GF-D8 (cell line): ENCODE data around the gene CD48.
A peak's percentile ranks its signal among the peaks of the same experiment; 100 is the strongest.
"Not testable (repeated sequence)": the region's sequence is repeated elsewhere in the genome, so short reads cannot be mapped to it uniquely, and the experiment has no call there.

Experiments used
- DNase-seq: peaks from one replicate; lab custom pipeline; 2025; lab: John Stamatoyannopoulos, UW

CD48 gene

DNA sequence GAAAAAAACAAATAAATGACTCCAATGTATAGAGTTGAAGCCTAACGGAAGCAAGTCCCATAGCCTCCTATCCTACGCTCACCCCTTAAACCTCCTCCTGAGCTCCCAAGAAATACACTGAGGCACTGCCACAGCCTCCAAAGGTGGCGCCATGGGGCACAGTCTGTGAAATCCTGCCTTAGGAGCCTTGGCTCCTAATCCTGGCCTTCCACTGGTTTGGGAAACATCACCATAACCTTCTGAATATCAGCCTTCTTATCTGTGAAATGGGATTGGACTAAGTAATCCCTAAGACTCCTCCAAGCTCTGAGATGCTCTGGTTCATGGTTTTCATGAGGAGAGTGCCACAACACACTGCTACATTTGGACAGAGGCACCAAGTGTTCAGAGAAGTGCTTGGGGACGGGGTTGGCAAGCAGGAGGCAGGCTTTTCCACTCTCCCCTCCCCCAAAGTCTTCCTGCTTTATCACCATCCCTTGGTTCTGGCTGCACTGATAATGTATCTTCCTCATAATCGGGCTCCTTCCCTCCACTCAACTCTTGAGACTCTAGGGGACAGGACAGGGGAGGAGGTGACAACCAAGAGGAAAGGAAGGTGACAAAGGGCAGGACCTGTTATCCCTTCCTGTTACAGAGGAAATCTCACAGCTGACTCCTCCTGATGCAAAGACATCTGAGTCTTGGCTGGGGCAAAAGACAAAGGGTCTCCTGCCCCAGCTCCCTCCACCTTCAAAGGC, 30.2 kb upstream of the CD48 start:
- DNase-seq = no peak

DNA sequence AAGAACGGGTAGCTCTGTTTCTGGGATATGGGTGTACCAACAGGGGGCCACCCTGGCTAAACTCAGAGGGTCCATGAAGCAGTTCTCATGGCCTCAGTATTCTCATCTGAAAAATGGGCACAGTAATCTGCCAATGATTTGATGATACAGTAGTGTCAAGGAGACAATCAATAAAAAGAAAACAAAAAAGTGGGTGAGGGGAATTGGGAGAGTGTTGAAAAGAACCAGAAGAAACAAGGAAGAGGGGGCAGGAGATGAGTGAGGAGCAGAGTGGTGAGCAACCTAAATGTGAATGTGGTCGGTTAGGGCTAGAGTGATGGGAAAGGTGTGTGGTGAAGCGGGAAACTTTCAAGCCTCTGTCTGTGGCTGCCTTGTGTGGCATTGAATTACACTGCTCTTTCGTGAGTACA, 29.5 kb upstream of the CD48 start:
- DNase-seq = no peak

DNA sequence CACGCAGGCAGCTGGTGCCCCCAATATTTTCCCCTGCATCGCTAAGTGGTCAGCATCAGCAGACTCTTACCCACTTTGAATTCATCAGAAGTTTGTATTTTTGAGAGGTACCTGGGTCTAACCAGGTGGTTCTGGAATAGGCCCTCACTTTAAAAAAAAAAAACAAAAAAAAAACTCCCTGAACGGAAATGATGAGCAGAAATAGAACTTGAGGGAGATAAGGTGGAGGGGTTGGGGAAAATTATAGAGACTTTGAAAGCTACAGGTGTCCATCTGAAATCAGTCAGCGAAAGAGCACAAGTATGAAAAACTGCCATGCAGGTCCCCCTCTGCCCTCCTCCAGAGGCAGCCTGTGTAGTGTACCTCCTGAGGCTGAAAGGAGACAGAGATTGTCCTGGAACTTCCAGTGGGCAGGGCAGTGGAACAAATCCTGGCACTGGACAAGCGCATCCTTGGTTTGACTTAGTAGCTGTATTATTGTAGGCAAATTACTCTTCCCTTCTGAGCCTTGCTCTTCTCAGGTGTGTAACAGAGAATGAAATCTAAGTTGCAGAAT, 28.6 kb upstream of the CD48 start:
- no peak for DNase-seq

DNA sequence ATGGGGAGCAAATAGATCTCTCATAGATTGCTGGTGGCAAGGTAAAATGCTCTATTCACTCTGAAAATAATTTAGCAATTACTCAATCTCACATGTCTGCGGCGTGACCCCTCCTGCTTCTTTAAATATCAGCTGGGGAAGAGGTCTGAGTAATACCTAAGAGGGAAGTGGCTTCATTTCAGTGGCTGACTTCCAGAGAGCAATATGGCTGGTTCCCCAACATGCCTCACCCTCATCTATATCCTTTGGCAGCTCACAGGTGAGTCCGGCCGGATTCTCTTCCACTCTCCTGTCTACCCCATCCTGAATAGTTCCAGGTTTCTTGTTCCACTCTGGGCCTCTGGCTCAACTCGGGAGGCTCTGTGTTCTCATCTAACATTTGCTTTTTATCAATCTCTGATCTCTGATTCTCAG, 27.5 kb upstream of the CD48 start, which contains the start of gene SLAMF7:
SLAMF7 (plus strand) TSS at position 150 of the 414 bp plus-strand sequence; CDS start at position 205, 55 bp downstream.
- no peak for DNase-seq

GRCh38 chr1:160738271-160738670, 26.6 kb upstream of the CD48 start:
- DNase-seq = no peak

GRCh38 chr1:160734301-160734700, 22.7 kb upstream of the CD48 start:
- no peak for DNase-seq

DNA sequence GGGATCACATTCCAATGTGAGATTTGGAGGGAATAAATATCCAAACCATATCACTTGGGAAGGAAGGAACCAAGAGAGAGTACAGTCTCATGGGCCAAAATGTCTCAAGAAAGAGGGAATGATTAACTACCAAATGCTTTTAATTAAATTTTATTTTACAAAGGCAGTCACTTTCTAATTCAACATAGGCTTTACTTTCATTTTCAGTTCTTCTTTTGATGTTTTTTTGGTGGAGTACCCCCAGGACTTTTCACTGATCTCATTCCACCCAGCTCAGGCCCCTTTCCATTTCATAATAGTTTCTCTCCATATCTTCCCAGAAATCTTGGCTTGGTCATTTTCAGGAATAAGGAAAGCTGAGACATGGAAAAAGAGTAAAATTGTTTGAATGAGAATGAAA, 22.3 kb upstream of the CD48 start:
- DNase-seq = no peak

DNA sequence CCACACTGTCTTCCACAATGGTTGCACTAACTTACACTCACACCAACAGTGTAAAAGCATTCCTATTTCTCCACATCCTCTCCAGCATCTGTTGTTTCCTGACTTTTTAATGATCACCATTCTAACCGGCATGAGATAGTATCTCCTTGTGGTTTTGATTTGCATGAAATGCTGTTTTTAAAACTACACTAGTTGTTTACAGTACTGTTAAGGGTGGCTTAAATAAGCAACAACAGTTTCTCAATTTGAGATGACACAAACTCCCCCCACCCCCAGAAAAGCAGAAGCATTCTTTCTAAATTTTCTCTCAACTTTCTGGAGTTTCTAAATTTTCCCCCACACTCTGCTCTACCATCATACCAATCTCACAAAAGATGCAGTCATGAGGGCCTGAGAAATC, 20.4 kb upstream of the CD48 start:
- DNase-seq = no peak

DNA sequence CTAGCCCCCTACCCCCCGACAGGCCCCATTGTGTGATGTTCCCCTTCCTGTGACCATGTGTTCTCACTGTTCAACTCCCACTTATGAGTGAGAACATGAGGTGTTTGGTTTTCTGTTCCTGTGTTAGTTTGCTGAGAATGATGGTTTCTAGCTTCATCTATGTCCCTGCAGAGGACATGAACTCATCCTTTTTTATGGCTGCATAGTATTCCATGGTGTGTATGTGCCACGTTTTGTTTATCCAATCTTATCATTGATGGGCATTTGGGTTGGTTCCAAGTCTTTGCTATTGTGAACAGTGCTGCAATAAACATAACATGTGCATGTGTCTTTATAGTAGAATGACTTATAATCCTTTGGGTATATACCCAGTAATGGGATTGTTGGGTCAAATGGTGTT, 19.9 kb upstream of the CD48 start:
- DNase-seq = not testable (repeated sequence)

DNA sequence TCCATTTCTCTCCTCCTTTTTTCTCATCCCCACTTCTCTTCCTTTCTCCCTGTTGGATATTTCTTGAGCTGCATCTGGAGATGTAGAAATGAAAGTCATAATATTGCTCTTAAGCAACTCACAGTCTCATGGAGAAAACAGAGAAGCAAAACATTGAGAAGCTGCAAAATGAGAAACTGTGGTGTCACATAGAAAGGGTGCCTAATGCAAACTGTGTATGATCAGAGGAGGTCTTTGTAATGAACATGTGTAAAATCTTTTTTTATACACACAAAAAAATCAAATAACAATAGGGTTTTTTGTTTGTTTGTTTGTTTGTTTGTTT, 15.7 kb upstream of the CD48 start:
- DNase-seq = no peak

DNA sequence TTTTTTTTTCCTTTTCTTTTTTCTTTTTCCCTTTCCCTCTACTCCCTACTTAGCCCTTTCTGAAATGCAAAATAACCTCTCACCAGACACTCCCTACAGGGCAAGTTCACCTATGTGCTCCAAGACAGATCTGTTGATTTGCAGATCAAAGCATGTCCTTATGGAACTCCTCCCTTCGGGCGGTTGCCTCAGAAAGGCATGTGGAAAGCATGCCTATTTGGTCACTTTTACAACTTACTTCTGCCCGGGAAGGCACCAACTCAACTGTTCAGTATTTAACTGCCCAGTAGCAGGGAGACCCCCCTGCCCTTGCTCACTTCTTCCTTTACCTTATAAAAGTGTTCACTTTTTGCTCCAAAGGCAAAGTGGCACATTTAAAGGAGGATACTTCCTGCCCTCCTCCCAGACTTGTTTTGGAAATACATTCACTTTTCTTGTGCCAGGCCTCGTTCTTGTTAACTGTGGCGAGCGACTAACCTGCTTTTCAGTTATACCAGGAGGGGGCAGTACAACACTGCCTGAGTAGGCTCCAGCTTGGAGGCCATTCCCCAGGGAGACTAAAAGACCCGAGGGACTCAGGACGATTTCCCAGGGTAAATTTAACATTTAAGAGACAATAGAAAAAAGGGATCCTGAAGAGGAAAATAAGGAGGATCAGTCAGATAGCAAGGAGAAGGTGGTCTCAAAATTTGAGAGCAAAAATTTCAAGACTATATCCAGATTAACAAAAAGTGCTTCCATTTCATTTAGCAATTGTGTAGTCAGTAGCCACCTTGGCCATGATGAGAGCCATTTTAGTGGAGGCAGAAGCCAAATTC, 15.1 kb upstream of the CD48 start:
- DNase-seq = peak; percentile 43

GRCh38 chr1:160726114-160726497, 14.5 kb upstream of the CD48 start:
- DNase-seq = no peak

GRCh38 chr1:160724465-160725242, 13.0 kb upstream of the CD48 start:
- no peak for DNase-seq

- DNase-seq = no peak
Measured at GRCh38 chr1:160723332-160723731, 11.7 kb upstream of the CD48 start.

GRCh38 chr1:160722726-160723125, 11.1 kb upstream of the CD48 start:
- DNase-seq = no peak

GRCh38 chr1:160721473-160721872, 9.9 kb upstream of the CD48 start:
- no peak for DNase-seq

- DNase-seq = no peak
Measured at GRCh38 chr1:160720356-160721085, 8.9 kb upstream of the CD48 start.

DNA sequence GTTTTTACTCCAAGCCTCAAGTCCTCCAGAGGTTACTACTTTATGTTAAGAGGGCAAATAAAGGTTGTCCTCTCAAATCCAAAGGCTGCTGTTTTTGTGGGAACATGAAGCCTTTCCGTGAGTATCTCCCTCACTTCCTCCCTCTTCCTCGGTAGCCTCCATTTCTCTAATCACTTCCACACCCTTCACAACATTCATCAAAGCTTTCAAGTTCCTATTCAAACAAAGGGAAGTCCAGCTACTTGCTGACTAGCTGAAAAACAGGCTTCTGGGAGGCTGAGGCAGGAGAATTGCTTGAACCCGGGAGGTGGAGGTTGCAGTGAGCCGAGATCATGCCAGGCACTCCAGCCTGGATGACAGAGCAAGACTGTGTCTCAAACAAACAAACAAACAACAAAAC, 6.6 kb upstream of the CD48 start:
- no peak for DNase-seq

DNA sequence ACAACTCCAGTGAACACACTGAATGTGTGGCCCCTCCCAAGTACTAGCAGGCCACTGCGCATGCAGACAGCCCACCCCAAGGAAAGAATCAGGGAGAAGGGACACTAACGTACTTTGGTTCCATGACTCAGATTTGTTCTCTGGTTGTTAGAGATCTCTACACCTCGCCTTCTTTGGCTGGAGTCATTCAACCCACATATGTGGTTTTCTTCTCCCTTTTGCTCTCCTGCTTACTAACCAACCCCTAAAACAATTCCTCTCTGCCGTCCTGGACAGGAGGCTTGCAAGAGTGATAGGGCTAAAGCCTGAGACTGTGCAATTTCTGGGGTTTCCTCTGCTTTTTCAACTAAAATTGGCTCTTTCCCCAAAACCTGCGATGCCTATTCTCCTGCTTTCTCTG, 5.7 kb upstream of the CD48 start:
- DNase-seq = no peak

DNA sequence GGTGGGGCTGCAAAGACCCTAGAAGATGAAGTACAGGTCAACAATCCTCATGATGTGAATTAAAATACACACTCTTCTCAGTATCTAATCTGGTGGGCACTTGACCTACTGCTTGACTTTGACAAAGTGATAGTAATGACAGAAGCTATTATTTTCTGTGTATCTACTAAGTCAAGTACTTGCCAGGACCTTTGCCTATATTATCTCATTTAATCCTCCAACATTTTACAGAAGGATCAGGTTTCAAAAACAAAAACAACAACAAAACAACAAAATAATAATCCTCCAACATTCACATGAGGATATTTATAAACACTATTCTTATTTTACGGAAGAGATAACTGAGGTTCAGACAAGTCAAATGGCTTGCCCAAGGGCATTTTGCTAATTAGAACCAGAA, 4.4 kb upstream of the CD48 start:
- DNase-seq = no peak

DNA sequence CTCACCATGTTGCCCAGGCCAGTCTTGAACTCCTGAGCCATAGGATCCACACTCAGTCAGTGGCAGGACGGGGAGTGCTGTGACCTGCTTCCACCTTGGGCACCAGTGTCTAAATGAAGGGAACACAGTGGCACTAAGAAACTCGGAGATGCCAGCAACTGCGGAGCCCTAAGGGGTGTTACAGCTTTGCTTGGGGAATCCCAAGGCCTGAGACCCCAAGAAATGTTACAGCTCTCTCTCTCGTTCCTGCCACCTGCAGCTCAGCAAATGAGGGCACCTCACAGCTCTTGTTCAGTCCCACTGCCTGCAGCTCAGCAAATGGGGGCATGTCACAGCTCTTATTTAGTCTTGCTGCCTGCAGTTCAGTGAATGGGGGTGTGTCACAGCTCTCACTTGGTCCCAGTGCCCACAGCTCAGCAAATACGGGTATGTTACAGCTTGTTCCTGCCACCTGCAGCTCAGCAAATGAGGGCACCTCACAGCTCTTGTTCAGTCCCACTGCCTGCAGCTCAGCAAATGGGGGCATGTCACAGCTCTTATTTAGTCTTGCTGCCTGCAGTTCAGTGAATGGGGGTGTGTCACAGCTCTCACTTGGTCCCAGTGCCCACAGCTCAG, 2.5 kb upstream of the CD48 start:
- DNase-seq = not testable (repeated sequence)
